ENCODE data around the gene RB1.

GRCh38 chr13:48483575-48483974 is 180.0 kb downstream of the RB1 start:
- no peak for TF ChIP-seq EZH2phosphoT487 (IDR thresholded peaks at IDR 0.05; ENCODE audit: low read depth)
- no peak for TF ChIP-seq CTCF (IDR thresholded peaks at IDR 0.05; ENCODE audit: low read depth, low read length)
